ENCODE data around the gene GNAI3.

The GNAI3 gene

DNA sequence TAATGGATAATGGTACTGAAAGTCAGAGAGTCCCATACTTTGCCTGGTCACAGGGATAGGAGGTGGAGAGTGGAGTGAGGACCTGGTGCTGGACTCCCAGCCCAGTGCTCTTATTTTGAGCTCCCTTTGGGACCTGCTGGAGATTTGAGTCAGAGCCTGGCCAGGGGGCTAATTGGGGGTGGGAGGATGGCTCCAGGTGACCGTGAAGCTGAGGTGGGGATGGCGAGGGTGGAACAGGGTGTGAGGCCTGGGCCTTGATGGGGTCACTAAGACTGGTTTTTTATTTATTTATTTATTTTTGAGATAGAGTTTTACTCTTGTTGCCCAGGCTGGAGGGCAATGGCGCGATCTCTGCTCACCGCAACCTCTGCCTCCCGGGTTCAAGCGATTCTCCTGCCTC is 89.0 kb downstream of the GNAI3 start:
- DNase-seq (ENCODE audit: low read depth in 2 of 2): no peak

DNA sequence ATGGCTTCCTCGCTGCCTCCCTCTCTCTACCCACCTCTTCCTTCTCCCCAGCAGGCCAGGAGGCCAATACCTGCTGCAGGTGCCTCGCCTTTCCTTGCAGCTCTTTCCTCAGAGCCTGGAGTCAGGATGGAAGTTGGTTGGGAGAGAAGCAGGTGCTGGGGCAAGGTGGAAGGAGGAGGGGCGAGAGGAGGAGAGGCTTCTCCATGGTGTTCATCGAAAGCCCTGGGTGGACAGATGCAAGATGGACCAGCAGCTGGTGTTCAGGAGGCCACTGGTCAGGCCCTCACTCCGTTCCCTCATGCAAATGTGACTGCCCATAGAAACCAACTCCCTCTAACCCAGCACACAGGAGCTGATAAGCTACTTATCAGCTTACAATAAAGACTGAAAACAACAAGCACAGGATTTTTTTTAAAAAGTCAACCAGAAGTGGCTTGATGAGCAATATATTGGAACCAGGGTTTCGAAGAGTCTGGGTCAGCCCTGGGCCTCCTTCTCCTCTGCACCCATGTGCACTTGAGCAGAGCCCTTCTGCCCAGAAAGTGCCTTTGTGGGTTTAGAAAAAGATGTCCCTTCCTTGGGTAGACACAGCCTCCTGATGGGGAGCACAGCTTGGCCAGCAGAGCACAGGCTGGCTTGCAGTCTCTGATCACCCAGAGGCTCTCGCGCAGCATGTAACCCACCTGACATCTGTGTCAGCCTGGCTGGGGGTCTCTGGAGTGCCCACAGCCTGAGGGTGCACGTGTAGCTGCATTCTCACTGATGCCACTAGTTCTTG is 90.8 kb downstream of the GNAI3 start:
- no peak for DNase-seq (ENCODE audit: low read depth in 2 of 2)

DNA sequence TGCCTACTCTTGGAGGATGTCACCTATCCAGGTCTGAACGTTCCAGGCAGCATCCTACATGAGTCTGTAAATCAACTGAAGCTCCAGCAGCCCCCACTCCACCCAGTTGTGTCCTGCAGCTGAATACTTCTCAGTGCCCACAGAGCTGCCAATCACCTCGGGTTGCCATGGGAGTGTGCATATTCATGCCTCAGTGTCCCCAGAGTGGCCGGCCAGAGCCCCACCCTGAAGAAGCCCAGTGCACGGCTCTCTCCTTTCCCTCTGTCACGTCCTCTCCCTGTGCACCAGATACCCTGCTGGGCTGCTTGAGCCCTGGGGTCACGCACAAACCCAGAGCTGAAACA is 91.4 kb downstream of the GNAI3 start:
- DNase-seq (ENCODE audit: low read depth in 2 of 2): no peak

DNA sequence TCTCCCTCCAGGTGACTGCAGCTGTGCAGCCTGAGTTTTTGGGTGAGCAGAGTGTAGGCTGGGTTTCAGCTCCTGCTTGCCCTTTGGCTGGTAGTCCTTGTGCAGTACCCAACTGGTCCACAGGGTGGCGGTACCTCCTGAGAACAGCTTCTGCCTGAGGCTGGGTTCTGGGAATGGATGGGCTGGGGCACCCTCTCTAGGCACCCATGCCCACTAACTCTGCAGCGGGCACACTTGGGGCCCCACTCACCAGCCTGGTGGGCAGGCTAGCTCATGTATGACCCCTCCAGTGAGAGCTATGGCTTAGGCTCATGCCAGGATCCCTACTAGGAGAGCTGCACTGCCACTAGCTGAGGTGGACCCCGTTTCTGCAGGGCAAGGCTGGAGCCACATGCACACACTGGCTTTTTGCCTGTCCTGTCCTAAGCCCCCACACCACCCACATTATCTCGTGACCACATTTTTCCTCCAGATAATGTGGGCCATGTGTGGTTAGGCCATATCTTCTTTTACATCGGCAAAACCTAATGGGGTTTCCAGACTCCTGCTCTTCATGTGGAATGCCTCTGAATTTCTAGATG is 92.0 kb downstream of the GNAI3 start:
- DNase-seq (ENCODE audit: low read depth in 2 of 2): peak; percentile 84 to 88

DNA sequence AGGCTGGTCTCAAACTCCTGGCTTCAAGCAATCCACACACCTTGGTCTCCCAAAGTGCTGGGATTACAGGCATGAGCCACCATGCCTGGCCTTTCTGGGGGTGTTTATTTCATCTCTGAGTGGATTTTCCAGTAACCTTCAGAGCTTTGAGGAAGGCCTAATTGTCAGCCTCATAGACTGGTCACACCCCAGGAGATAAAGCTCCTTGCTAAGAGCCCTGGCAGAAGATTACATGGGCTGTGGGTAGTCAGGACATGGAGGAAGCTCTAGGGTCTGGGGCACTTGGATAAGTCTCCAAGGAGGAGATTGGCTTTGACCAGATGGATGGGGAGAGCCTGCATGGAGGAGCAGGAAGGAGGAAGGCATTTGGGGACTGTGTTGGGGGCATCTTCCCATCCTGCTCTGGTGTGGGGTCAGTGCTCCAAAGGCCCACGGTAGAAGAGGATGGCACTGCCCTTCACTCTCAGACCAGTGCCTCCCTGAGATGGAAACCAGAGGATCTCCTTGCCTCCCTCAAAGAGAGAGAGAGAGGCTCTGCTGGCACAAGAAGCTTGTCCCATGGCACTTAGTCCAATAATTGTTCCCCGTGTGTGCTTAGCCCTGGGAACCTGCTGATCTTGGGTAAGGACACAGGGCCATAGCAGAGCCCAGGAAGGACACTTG is 92.8 kb downstream of the GNAI3 start:
- DNase-seq (ENCODE audit: low read depth in 2 of 2): no peak

DNA sequence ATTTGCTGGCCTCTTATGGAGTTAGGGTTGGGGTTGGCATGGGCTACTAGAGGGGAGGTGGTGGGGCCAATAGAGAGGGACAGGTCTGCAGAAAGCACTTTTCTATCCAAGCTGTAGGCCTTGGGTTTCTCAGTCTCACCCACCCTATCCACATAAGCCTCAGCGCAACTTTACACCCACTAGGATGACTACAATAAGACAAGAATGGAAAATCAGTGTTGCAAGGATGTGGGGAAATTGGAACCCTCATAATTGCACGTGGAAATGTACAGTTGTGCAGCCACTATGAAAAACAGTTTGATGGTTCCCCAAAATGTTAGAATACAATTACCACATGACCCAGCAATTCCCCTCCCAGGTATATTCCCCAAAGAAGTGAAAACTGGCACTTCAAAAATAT is 93.4 kb downstream of the GNAI3 start:
- DNase-seq (ENCODE audit: low read depth in 2 of 2): no peak

DNA sequence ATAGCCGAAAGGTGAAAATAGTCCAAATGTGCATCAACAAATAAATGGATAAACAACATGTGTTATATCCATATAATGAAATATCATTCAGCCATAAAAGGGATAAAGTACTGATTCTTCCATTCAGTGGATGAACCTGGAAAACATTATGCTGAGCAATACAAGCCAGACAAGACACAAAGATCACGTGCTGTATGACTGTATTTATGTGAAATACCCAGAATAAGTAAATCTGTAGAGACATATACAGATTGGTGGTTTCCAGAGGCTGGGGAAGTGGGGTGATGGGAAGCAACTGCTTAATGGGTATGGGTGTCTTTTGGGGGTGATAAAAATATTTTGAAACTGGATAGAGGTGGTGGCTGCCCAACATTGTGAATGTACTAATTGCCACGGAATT is 94.2 kb downstream of the GNAI3 start:
- no peak for DNase-seq (ENCODE audit: low read depth in 2 of 2)

DNA sequence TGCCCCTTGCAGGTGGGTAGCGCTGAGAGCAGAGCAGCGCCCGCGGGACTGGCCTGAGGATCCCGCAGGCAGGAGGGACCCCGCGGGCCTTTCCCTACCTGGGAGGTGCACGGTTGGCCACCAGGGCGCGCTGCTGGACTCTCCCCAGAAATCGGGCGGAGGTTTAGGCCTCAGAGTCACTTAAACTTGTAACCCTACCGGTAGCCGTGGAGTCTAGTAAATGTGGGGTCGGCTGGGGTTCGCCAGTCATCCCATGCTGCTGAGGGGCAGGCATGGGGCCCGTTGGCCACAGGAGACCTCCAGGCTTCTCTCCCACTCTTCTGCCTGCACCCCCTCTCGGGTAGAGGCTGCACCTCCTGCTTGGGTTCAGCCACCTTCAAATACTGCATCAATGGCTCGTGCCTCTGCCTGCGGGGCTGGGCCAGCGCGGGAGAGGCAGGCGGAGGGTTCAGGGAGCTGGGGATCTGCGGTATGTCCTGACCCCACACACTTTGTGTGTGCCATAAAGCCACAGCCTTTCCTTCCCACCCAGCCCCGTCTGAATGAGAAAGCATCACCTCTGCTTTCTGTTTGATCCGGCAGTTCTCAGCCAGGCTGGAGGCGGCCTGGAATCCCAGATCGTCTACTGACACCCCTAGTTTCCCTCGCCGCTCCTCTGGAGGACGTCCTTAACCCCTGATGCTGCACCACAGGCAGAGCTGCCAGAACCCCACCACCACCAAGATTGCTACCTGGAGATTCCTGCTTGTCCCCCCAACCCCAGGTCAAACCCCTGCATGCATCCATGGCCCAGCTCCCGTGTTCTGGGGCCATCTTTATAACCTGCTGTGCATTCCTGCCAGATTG is 95.2 kb downstream of the GNAI3 start:
- DNase-seq (ENCODE audit: low read depth in 2 of 2): peak; percentile 79 to 87

DNA sequence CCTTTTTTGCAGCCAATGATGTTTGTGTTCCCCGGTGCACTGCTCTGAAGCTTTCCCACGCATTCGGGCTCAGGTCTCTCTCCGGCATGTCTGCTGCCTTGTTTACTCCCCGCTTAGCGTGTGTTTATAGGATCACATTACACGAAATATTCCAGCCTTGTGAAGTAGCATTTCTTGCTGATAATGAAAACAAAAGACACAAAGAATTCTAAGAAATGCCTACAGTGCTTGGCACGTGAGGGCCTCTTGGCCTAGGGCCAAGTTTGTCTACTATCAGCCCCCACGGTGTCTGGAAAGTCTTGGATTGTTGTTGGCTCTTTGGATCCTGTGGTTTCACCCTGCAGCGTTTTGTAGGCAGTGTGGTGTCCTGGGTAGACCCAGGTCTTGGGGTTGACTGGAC is 96.3 kb downstream of the GNAI3 start:
- DNase-seq (ENCODE audit: low read depth in 2 of 2): no peak

DNA sequence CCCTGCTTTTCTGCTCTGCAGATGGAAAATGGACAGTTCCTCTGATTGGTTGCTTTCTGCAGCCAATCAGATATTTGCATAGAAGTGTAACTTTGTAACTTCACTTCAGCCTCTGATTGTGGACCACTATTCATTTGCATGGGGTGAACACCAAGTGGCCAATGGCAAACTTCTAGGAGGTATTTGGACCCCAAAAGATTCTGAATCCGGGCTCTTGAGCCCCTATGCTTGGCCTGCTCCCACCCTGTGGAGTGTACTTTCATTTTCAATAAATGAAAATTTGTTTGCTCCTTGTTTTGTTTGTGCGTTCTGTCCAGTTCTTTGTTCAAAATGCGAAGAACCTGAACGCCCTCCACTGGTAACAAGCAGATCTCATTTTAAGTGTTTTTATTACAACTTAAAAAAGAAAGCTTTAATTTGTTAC is 101.1 kb downstream of the GNAI3 start:
- no peak for DNase-seq (ENCODE audit: low read depth in 2 of 2)

DNA sequence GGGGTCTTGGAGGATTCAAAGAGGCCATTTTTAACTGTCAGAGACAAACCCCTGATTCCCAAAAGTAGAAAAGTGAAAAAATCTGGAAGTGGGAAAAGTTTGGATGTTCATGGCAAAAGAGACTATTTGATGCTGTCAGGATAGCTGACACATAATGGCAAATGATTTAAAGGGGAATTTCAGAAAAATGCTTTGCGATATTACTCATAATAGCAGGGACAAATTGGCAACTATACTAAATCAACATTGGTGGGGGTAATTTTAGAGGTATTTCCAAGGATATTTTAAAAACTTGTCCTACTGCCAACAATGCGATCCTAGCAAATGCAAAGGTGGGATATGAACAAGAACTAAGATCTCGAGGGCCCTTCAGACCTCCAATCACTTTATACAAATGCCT is 102.2 kb downstream of the GNAI3 start:
- no peak for DNase-seq (ENCODE audit: low read depth in 2 of 2)

DNA sequence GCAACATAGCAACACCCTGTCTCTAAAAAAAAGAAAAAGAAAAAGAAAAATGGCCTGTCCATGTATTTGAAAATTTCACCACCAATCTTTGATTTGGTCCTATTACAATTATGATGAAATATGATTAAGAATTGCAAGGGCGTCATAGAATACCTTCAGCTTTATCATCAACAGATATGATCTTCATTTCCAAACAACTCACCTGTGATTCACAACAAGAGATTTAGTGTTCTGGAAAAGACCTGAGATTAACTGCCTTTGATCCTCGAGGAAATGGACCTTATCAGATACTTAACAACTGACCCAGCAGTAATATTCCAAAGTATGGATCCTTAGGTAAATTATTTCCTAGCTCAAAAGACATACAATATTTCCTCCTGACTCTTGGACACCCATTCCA is 104.0 kb downstream of the GNAI3 start:
- no peak for DNase-seq (ENCODE audit: low read depth in 2 of 2)

DNA sequence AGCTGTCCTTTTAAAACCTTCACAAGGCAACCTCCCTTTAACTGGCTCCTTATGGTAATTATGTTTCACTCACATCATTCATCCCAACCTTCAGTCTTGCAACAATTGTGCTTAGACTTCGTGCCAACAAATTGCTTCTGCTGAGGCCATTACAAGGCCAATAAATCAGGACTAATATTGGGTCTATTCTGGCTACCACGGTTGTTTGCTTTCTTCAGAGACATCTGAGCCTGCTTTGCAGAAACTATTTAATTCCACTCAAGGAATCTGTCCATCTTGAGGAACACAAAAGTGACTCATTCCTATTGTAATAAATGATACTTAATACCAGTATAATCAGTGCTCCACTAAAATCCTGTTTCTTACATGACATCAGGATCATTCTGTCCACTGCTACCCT is 104.9 kb downstream of the GNAI3 start:
- no peak for DNase-seq (ENCODE audit: low read depth in 2 of 2)

DNA sequence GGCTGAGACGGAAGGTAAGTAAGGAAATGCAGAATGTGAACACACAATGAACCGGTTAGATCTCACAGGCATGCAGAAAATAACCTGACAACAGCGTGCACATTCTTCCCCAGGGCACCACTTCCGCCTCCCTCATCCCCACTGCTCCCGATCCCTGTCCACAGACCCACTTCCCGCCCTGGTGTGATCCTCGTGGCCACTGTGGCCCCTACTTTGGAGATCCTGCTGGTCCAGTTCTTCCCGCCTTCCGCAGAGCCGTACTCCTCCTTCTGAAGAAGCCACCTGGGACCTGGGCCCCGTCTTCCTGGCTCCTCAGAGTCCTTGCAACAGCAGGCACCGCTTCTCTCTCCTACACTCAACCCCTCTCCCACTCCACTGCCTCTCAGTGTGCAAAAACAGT is 106.1 kb downstream of the GNAI3 start:
- DNase-seq (ENCODE audit: low read depth in 2 of 2): no peak

DNA sequence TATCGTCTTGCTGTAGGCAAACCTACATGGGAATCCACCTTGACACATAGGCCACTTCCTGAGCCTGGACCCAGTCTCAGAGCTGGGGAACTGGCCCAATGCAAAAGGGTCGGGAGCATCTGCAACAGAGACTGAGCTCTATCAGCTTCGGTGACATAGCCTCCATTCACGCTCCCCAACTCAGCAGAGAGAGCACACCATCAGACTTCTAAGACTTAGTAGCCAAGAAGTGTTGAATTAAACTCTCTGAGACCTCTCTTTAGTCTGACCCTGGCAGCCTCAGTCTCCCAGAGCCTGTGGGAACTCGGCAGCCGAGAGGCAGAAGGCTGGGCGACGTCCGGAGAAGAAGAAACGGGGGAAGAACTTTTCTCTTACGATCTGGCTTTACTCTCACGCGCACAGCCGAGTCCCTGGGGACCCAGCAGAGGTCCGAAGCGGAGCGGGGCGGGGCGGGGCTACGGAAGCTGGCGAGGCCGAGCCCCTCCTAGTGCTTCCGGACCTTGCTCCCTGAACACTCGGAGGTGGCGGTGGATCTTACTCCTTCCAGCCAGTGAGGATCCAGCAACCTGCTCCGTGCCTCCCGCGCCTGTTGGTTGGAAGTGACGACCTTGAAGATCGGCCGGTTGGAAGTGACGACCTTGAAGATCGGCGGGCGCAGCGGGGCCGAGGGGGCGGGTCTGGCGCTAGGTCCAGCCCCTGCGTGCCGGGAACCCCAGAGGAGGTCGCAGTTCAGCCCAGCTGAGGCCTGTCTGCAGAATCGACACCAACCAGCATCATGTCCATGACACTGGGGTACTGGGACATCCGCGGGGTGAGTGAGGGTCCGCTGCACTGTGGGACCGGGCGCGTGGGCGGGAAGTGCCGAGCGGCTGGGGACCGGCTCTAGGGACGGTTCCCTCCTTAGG is 107.5 kb downstream of the GNAI3 start, which contains the start of gene GSTM4:
TSS of gene GSTM4 (plus strand) at position 485 of the 905 bp plus-strand sequence. CDS start at position 776, 291 bp downstream.
- DNase-seq (ENCODE audit: low read depth in 2 of 2): peak; percentile 41 to 73

DNA sequence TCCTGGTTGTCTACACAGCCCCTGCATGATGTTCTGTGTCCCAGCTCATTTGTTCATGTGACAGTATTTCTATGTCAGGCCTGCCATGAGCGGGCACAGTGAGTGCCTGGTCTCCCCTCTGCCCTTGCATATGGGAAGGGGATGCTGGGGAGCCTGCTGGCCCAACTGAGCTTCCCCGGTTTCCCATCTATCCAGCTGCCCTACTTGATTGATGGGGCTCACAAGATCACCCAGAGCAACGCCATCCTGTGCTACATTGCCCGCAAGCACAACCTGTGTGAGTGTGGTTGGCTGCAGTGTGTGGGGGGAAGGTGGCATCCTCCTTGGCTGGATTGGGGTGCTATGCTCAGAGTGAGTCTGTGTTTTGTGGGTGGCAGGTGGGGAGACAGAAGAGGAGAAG is 109.0 kb downstream of the GNAI3 start:
- no peak for DNase-seq (ENCODE audit: low read depth in 2 of 2)

DNA sequence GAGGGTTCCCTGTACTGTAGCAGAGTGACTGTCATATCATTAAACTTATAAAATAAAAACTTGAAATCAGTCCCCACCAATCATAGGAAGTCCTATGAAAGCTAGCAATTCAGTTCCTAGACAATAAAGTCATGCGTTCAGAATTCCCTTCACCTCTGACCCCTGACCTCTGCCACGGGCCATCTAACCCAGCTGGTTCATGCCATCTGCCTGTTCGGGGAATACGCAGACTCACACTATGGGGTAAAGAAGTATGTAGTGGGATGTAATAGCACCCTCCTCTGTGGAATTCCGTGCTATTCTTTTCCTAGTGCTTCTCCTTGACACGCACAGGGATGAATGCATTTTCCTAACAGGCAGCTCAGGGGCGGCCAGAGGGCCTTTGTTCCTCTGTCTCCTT is 109.6 kb downstream of the GNAI3 start:
- DNase-seq (ENCODE audit: low read depth in 2 of 2): no peak

DNA sequence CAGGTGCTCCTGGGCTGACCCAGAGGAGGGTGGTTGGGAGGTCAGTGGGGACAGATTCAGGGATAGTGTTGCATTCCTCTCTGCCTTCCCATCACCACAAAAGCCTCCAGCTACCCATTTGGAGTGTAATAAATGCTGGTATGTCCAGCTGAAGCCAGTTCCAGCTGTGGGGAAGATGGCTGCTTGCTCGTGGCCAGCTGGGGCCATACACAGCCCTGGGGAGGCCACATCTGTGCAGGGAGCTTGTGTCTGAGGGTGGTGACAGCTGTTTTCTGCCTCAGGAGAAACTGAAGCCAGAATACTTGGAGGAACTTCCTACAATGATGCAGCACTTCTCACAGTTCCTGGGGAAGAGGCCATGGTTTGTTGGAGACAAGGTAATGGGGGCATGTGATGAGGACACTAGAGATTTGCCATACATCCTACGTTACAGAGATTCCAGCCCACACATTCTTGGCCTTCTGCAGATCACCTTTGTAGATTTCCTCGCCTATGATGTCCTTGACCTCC is 110.2 kb downstream of the GNAI3 start:
- DNase-seq (ENCODE audit: low read depth in 2 of 2): no peak

DNA sequence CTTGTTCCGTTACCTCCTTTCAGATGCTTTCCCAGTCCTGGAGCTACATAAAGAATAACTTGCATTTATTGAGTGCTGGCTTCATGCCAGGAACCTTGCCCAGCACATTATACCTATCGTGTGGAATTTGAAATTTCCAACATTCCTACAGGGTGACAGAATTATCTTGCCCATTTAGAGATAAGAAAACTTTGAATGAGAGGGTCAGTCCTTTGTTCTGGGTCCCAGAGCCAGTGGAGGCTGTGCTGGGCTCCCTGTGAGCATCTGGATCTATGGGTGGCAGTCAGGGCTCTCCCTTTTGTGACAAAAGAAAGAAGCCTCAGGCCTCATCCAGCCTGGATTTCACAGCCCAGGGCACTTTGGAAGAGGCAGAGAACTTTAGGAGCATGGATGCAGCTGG is 110.7 kb downstream of the GNAI3 start:
- no peak for DNase-seq (ENCODE audit: low read depth in 2 of 2)

DNA sequence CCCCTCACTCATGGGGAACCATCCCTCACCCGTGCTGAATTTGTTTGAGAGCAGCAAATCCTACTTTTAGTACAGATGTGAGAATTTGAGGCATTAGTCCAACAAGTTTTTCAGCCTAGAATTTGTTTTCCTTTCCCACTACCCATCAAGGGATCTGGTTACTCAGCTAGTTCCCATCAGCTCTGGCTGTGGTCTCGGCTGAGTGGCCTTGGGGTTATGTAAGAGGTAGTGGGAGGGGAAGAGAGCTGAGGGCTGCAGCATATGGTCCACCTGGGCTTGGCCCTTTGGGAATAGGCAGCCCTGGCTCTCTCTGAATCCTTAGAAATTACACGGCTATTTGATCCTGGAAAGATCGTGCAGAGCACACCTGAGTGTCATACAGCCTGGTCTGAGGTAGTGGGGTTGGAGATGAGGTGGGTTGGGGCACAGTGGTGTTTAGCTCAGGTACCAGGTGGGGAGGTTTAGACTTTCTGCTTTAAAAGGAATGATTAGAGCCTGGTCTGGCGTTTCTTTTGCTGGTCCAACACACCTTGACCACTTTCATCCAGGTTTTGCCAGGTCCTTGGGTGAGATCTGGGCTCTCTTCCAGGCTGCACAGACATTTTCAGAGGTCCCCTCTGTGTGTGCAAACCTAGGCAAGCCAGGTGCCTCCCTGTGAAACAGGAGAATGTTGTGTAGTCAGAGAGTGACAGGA is 111.7 kb downstream of the GNAI3 start:
- DNase-seq (ENCODE audit: low read depth in 2 of 2): no peak

Data from stimulated activated CD4-positive, alpha-beta T cell treated with anti-CD3 and anti-CD28 coated beads, Interleukin-15, amount 100 ng/mL, for 48 hours (primary cell).